Glomerular visceral epithelial cell (primary cell): ENCODE results near the gene ZNF428.
"Not testable (repeated sequence)": the region's sequence is repeated elsewhere in the genome, so short reads cannot be mapped to it uniquely, and the experiment has no call there.

Source experiments
- DNase-seq: peaks from one replicate; pipeline ENCODE4 v3.0.0-alpha.2; 2016; ENCODE audit errors: extremely low spot score

Gene ZNF428

GRCh38 chr19:43639519-43640423 lies 20.3 kb upstream of the ZNF428 start, which contains the start of gene CADM4:
CADM4 (minus strand) TSS chr19:43639850; CDS start chr19:43639790, 60 bp downstream.
- peak; percentile 44 for DNase-seq

- DNase-seq, result no peak
Measured at GRCh38 chr19:43638995-43639518, 19.6 kb upstream of the ZNF428 start.

GRCh38 chr19:43638214-43638994 lies 19.0 kb upstream of the ZNF428 start:
- no peak for DNase-seq

GRCh38 chr19:43636121-43636683 lies 16.8 kb upstream of the ZNF428 start:
- peak; percentile 38 for DNase-seq

- DNase-seq, result not testable (repeated sequence)
Measured at GRCh38 chr19:43635561-43635940, 16.1 kb upstream of the ZNF428 start.

GRCh38 chr19:43634872-43635560 lies 15.6 kb upstream of the ZNF428 start:
- DNase-seq, result no peak

- DNase-seq, result no peak
Measured at GRCh38 chr19:43634506-43634871, 15.1 kb upstream of the ZNF428 start.

GRCh38 chr19:43634068-43634467 lies 14.6 kb upstream of the ZNF428 start:
- DNase-seq, result no peak

- DNase-seq, result no peak
Measured at GRCh38 chr19:43633520-43633919, 14.1 kb upstream of the ZNF428 start.

GRCh38 chr19:43631491-43631890 lies 12.1 kb upstream of the ZNF428 start:
- DNase-seq, result no peak

- no peak for DNase-seq
Measured at GRCh38 chr19:43628646-43629326, 9.4 kb upstream of the ZNF428 start.

- no peak for DNase-seq
Measured at GRCh38 chr19:43626838-43627237, 7.4 kb upstream of the ZNF428 start.

- no peak for DNase-seq
Measured at GRCh38 chr19:43625918-43626579, 6.6 kb upstream of the ZNF428 start.

- DNase-seq, result no peak
Measured at GRCh38 chr19:43624933-43625332, 5.5 kb upstream of the ZNF428 start.

- no peak for DNase-seq
Measured at GRCh38 chr19:43623889-43624670, 4.7 kb upstream of the ZNF428 start.

- no peak for DNase-seq
Measured at GRCh38 chr19:43622956-43623355, 3.5 kb upstream of the ZNF428 start.

- DNase-seq, result no peak
Measured at GRCh38 chr19:43622070-43622469, 2.6 kb upstream of the ZNF428 start.

- no peak for DNase-seq
Measured at GRCh38 chr19:43620061-43621001, 902 bp upstream of the ZNF428 start.

GRCh38 chr19:43618921-43619261 lies 538 bp downstream of the ZNF428 start:
- peak; percentile 37 for DNase-seq
